Smooth muscle cell (in vitro differentiated cells): ENCODE data around the gene COMMD7. TPM values are rescaled to one million over a fixed set of nuclear protein-coding genes. Genes with fewer than 3 reads are reported as not detected.

Experiments
- polyA plus RNA-seq: library from polyadenylated mRNA; unstranded; fragments of >200 nt; fragmentation: Nextera tagmentation; extraction: Ambion mirVana; gene quantifications from 2 replicates; pipeline ENCODE4 v1.2.1, GENCODE V29; 2016
- total RNA-seq: library from RNA; depleted of rRNA; stranded (reverse); fragments of >200 nt; gene quantifications from 2 replicates; pipeline ENCODE4 v1.2.3, GENCODE V29; 2014

COMMD7 gene
- total and polyA plus RNA-seq, 2 experiments from 2014 or later = 29.2 to 57.6 TPM

Other genes with a start within 250 kb of the COMMD7 start
- 26.0 and 26.6 TPM in 2 replicates for gene NOL4L, start 158.1 kb downstream of the COMMD7 start, total RNA-seq
- gene NOL4L, start 158.1 kb downstream of the COMMD7 start, polyA plus RNA-seq = 26.2 and 28.7 TPM in 2 replicates
- 0.13 TPM in 1 of 2 replicates, not detected in the other for gene C20orf203, start 69.5 kb downstream of the COMMD7 start, total RNA-seq
- gene C20orf203, start 69.5 kb downstream of the COMMD7 start, polyA plus RNA-seq = not detected in 2 replicates
- 2.9 and 3.5 TPM in 2 replicates for gene DNMT3B, start 18.9 kb upstream of the COMMD7 start, total RNA-seq
- gene DNMT3B, start 18.9 kb upstream of the COMMD7 start, polyA plus RNA-seq = 0.79 and 2.9 TPM in 2 replicates
- gene MAPRE1, start 76.5 kb upstream of the COMMD7 start, total RNA-seq = 160 TPM in 2 replicates
- 81.0 and 89.2 TPM in 2 replicates for gene MAPRE1, start 76.5 kb upstream of the COMMD7 start, polyA plus RNA-seq
- gene EFCAB8, start 115.5 kb upstream of the COMMD7 start, total RNA-seq = 1.7 TPM in 1 of 2 replicates, not detected in the other
- gene EFCAB8, start 115.5 kb upstream of the COMMD7 start, polyA plus RNA-seq = 0.25 and 0.58 TPM in 2 replicates